Measurements from ENCODE around the gene AGTRAP.
A peak's percentile ranks its signal among the peaks of the same experiment; 100 is the strongest.

The AGTRAP gene

GRCh38 chr1:11729498-11730428 is 6.2 kb upstream of the AGTRAP start:
- Histone ChIP-seq H3K27ac (no peak overlapping the region), H3K27me3 (peaks cover 0 to 12% of the 10 kb centered on the region in 2 donors), H3K9me3 (no peaks in the 10 kb centered on the region), H3K4me3 (no peak overlapping the region), H3K36me3 (no peaks in the 10 kb centered on the region), H3K4me1 (peaks cover 0 to 22% (median 4%) of the 10 kb centered on the region in 4 donors)
- intact Hi-C loops (cut with DNase I; ENCODE audit: low total_unique reads), result no loop called here
- TF ChIP-seq, protein P1, sequence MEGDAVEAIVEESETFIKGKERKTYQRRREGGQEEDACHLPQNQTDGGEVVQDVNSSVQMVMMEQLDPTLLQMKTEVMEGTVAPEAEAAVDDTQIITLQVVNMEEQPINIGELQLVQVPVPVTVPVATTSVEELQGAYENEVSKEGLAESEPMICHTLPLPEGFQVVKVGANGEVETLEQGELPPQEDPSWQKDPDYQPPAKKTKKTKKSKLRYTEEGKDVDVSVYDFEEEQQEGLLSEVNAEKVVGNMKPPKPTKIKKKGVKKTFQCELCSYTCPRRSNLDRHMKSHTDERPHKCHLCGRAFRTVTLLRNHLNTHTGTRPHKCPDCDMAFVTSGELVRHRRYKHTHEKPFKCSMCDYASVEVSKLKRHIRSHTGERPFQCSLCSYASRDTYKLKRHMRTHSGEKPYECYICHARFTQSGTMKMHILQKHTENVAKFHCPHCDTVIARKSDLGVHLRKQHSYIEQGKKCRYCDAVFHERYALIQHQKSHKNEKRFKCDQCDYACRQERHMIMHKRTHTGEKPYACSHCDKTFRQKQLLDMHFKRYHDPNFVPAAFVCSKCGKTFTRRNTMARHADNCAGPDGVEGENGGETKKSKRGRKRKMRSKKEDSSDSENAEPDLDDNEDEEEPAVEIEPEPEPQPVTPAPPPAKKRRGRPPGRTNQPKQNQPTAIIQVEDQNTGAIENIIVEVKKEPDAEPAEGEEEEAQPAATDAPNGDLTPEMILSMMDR (IDR thresholded peaks at IDR 0.05), result no peak
- peak in 1 of 2 donors; percentile 48 for DNase-seq

DNA sequence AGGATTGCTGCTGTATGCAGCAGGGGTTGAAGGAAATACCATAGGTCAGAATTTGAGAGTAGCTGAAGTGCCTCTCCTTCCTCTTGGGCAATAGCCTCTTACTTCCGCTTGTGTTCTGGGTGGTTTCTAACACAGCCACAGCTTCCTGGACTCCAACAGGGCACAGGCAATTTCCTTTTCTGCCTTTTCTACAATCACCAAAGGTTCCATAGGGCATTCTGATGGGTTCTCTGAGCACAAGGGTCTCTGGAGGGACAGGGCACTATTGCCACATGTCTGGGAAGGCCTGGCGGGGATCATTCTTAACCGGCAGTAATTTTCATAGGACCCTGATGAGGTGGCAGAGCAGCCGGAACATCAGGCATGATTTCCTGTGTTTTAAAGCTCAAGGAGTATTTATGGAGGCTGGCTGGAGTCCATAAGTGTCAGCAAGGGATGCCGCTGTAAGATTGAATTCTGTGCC is 5.5 kb upstream of the AGTRAP start:
- H3K4me1 ChIP-seq, result peaks cover 0 to 23% (median 4%) of the 10 kb centered on the region in 4 donors
- H3K27me3 ChIP-seq, result peaks cover 0 to 12% of the 10 kb centered on the region in 2 donors
- H3K9me3 ChIP-seq, result no peaks in the 10 kb centered on the region
- TF ChIP-seq, protein P1 (IDR thresholded peaks at IDR 0.05), result no peak
- peak in 1 of 2 donors; percentile 54 for DNase-seq
- H3K27ac ChIP-seq, result no peak overlapping the region
- no peaks in the 10 kb centered on the region for H3K36me3 ChIP-seq
- H3K4me3 ChIP-seq, result no peak overlapping the region
- intact Hi-C loops (cut with DNase I; ENCODE audit: low total_unique reads), result no loop called here

GRCh38 chr1:11731691-11732283 is 4.1 kb upstream of the AGTRAP start:
- no peaks in the 10 kb centered on the region for H3K36me3 ChIP-seq
- intact Hi-C loops (cut with DNase I; ENCODE audit: low total_unique reads), result no loop called here

GRCh38 chr1:11733306-11733705 is 2.6 kb upstream of the AGTRAP start:
- Histone ChIP-seq H3K9me3 (no peaks in the 10 kb centered on the region), H3K4me3 (no peak overlapping the region), H3K27ac (no peak overlapping the region), H3K36me3 (no peaks in the 10 kb centered on the region), H3K4me1 (peaks cover 0 to 37% (median 15%) of the 10 kb centered on the region in 4 donors), H3K27me3 (no peaks in the 10 kb centered on the region)
- TF ChIP-seq, protein P1 (IDR thresholded peaks at IDR 0.05), result no peak
- intact Hi-C loops (cut with DNase I; ENCODE audit: low total_unique reads), result no loop called here
- DNase-seq, result no peak

More at GRCh38 chr1:11731691-11732283, 4.1 kb upstream of the AGTRAP start:
- Histone ChIP-seq H3K9me3 (no peaks in the 10 kb centered on the region), H3K27me3 (peaks cover 0 to 5% of the 10 kb centered on the region in 2 donors), H3K4me3 (peak overlapping the region; percentile 42 to 46), H3K27ac (peak overlapping the region in 1 of 2 donors; percentile 60), H3K4me1 (peaks cover 0 to 28% (median 5%) of the 10 kb centered on the region in 4 donors)
- TF ChIP-seq, protein P1 (IDR thresholded peaks at IDR 0.05), result no peak
- DNase-seq, result peak; percentile 67 to 84

GRCh38 chr1:11735531-11735853 is 444 bp upstream of the AGTRAP start:
- intact Hi-C loops (cut with DNase I; ENCODE audit: low total_unique reads), result loop anchor here (5.0 kb wide), 1 partner anchor 72 kb away; the partner anchor contains the start of genes CLCN6 and MTHFR

More at GRCh38 chr1:11735531-11735853, 444 bp upstream of the AGTRAP start:
- peak overlapping the region; percentile 77 to 81 for H3K27ac ChIP-seq
- H3K9me3 ChIP-seq, result no peaks in the 10 kb centered on the region
- peak overlapping the region; percentile 68 for H3K4me3 ChIP-seq
- DNase-seq, result no peak
- TF ChIP-seq, protein P1 (IDR thresholded peaks at IDR 0.05), result no peak
- H3K27me3 ChIP-seq, result no peaks in the 10 kb centered on the region
- H3K4me1 ChIP-seq, result peaks cover 0 to 39% (median 20%) of the 10 kb centered on the region in 4 donors
- H3K36me3 ChIP-seq, result no peaks in the 10 kb centered on the region

Measured in tibial artery (tissue), 4 donors.